HK-2 (cell line): Measurements from ENCODE around the gene WDR76.
A peak's percentile ranks its signal among the peaks of the same experiment; 100 is the strongest.

Source experiments
- DNase-seq: peaks from one replicate; pipeline ENCODE4 v3.0.0-alpha.2; 2018; ENCODE audit not compliant: unreplicated experiment

WDR76 gene

DNA sequence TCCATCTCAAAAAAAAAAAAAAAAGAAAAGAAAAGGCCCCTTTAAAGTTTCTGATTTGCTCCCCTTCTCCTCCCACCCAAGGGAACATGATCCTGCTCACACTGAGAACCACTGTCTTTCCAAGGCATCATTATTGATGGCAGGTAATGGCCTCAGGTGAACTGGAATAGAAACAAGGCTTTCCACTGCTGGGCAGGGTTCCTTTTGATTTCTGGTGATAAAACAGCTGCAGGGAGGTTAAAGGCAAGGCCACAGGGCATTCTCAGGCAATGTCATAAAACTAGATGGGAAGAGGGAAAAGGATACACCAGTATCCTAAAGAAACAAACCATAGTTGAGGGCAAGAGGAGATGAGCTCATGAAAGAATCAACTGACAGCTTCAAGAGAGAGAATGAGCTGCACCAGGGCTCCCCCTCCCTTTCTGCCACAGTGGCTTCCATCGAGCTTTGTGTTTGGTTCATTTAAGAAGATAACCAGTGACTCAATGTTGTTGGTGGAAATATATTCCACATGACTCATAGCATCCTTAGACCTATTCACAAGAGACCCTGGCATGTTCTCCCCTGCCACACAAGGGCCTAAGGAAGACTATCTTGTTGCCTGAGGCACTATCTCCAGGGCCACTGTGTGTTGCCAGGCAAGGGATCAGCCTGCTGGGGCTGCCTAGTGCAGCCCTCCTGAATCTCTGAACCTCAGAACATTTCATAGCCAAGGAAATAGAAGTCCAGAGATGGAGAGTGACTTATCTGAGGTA, 86.4 kb downstream of the WDR76 start:
- DNase-seq = peak; percentile 68

- no peak for DNase-seq
Observed at GRCh38 chr15:43913941-43914340, 87.1 kb downstream of the WDR76 start.

DNA sequence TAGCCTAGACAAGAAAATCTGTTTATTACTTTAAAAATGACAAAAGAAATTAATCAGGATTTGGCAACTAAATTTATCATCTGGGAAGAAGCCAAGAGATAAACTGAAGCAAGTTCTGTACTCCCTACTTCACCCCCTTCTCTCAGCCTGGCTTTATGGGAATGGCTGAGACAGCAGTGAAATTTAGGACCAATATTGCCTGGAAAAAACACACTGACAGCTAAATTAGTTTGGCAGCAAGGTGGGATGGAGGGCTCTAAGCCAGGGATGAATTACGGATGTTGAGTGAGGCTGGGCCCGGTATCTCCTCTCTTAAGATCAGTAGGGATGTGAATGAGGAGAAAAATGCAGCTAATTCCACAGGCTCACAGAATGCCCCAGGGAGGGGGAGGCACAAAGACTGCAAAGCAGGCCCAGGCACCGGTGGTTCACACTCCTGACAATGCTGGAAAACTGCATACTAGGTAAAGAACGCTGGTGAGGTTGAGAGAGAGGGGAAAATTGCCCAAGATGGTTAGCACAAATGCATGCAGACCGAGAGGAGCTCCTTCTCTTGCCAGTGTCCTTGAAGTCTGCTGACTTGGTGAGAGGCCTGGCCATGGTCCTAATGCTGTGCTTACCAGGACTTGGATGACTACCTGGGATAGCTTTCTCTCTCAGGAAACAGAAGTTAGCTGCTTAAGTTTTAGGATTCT, 89.0 kb downstream of the WDR76 start:
- no peak for DNase-seq

- DNase-seq = no peak
Observed at GRCh38 chr15:43916326-43916660, 89.5 kb downstream of the WDR76 start.
